ENCODE data around the gene NDUFB5. TPM values are rescaled to one million over a fixed set of nuclear protein-coding genes. Genes with fewer than 3 reads are reported as not detected.

The NDUFB5 gene
- 85.7 and 88.4 TPM in 2 replicates for total RNA-seq

GRCh38 chr3:179604321-179605078 lies at the start of gene NDUFB5, which contains the start of gene MRPL47:
NDUFB5 (plus strand) TSS chr3:179604794; CDS start chr3:179604816, 22 bp downstream.
MRPL47 (minus strand) TSS chr3:179604638; CDS start chr3:179604624, 14 bp downstream.
- intact Hi-C loops (cut with micrococcal nuclease), result loop anchor here (1.0 to 2.0 kb wide), 10 partner anchors 42 to 1308 kb away; partner anchors contain the start of genes ACTL6A, FXR1, GNB4 and MFN1

GRCh38 chr3:179558742-179559364 lies 45.7 kb upstream of the NDUFB5 start:
- intact Hi-C loops (cut with micrococcal nuclease), result loop anchor here (1.0 kb wide), 5 partner anchors 113 to 544 kb away; no protein-coding TSS in a partner anchor

- intact Hi-C loops (cut with micrococcal nuclease), result loop anchor here (5.0 kb wide), 1 partner anchor 298 kb away; no protein-coding TSS in a partner anchor
These were observed 43.8 kb upstream of the NDUFB5 start for GRCh38 chr3:179560791-179561190.

- intact Hi-C loops (cut with micrococcal nuclease), result loop anchor here (1.0 to 5.0 kb wide), 17 partner anchors 42 to 1427 kb away; partner anchors contain the start of genes DNAJC19, FXR1, GNB4 and MFN1
These were observed 41.9 kb upstream of the NDUFB5 start, which contains the start of gene ACTL6A for GRCh38 chr3:179562591-179563270. ACTL6A (plus strand) TSS chr3:179562926; CDS start chr3:179563093, 167 bp downstream.

GRCh38 chr3:179563271-179563783 lies 41.3 kb upstream of the NDUFB5 start:
- intact Hi-C loops (cut with micrococcal nuclease), result loop anchor here (1.0 to 5.0 kb wide), 6 partner anchors 117 to 1127 kb away; partner anchors contain the start of genes TTC14 and ZMAT3

- intact Hi-C loops (cut with micrococcal nuclease), result no loop called here
These were observed 39.1 kb upstream of the NDUFB5 start for GRCh38 chr3:179565496-179565895.

- intact Hi-C loops (cut with micrococcal nuclease), result no loop called here
These were observed 23.6 kb upstream of the NDUFB5 start for GRCh38 chr3:179580992-179581391.

GRCh38 chr3:179589143-179589542 lies 15.5 kb upstream of the NDUFB5 start:
- intact Hi-C loops (cut with micrococcal nuclease), result no loop called here

GRCh38 chr3:179590669-179591068 lies 13.9 kb upstream of the NDUFB5 start:
- intact Hi-C loops (cut with micrococcal nuclease), result no loop called here

- intact Hi-C loops (cut with micrococcal nuclease), result no loop called here
These were observed 13.3 kb upstream of the NDUFB5 start for GRCh38 chr3:179591313-179591712.

GRCh38 chr3:179599531-179599930 lies 5.1 kb upstream of the NDUFB5 start:
- intact Hi-C loops (cut with micrococcal nuclease), result no loop called here

GRCh38 chr3:179603321-179603720 lies 1.3 kb upstream of the NDUFB5 start:
- intact Hi-C loops (cut with micrococcal nuclease), result no loop called here

GRCh38 chr3:179603831-179604230 lies 763 bp upstream of the NDUFB5 start:
- intact Hi-C loops (cut with micrococcal nuclease), result loop anchor here (1.0 to 2.0 kb wide), 10 partner anchors 42 to 1308 kb away; partner anchors contain the start of genes ACTL6A, FXR1, GNB4 and MFN1

GRCh38 chr3:179606534-179607085 lies 2.0 kb downstream of the NDUFB5 start:
- intact Hi-C loops (cut with micrococcal nuclease), result no loop called here

GRCh38 chr3:179608931-179609720 lies 4.5 kb downstream of the NDUFB5 start:
- intact Hi-C loops (cut with micrococcal nuclease), result loop anchor here (1.0 to 2.0 kb wide), 6 partner anchors 43 to 1380 kb away; partner anchors contain the start of genes ACTL6A, DNAJC19 and TTC14

GRCh38 chr3:179610066-179610465 lies 5.5 kb downstream of the NDUFB5 start:
- intact Hi-C loops (cut with micrococcal nuclease), result no loop called here

- intact Hi-C loops (cut with micrococcal nuclease), result no loop called here
These were observed 9.2 kb downstream of the NDUFB5 start for GRCh38 chr3:179613807-179614206.

GRCh38 chr3:179615458-179616173 lies 11.0 kb downstream of the NDUFB5 start:
- intact Hi-C loops (cut with micrococcal nuclease), result no loop called here

- intact Hi-C loops (cut with micrococcal nuclease), result no loop called here
These were observed 17.4 kb downstream of the NDUFB5 start for GRCh38 chr3:179622023-179622422.

Measured in T-helper 1 cell treated with Interleukin-12 subunit alpha and Interleukin-12 subunit beta and Interleukin-4 antibody, amounts not matched to agents 30 ng/mL and 1 ng/mL, for 36 hours (primary cell).